ENCODE data around the gene CLDN7. TPM values are rescaled to one million over a fixed set of nuclear protein-coding genes. Genes with fewer than 3 reads are reported as not detected.

CLDN7 gene
- total RNA-seq, 1 donor from 2014 or later, result 10.5 TPM

GRCh38 chr17:7259555-7259889 is 2.8 kb downstream of the CLDN7 start:
- no peak overlapping the region for H3K9ac ChIP-seq (ENCODE audit: low read length)
- FAIRE-seq, result no peak
- H3K79me2 ChIP-seq (ENCODE audit: insufficient read depth, low read length), result no peaks in the 10 kb centered on the region
- H3K4me3 ChIP-seq (ENCODE audit: insufficient read depth, low read depth, low read length), result no peak overlapping the region
- H3K36me3 ChIP-seq (ENCODE audit: insufficient read depth, low read length), result peaks cover 5% of the 10 kb centered on the region
- no peak overlapping the region for H3K4me3 Mint-ChIP-seq (ENCODE audit: unreplicated experiment)
- no peak overlapping the region for H3K27ac ChIP-seq (ENCODE audit: low read depth, low read length)
- H4K20me1 ChIP-seq (ENCODE audit: insufficient read depth, low read length), result no peaks in the 10 kb centered on the region
- TF ChIP-seq EZH2 (IDR thresholded peaks at IDR 0.05; ENCODE audit: insufficient read depth, low read length), result no peak
- TF ChIP-seq CTCF (IDR thresholded peaks at IDR 0.05; ENCODE audit: insufficient read depth, low read depth, low read length), result no peak
- DNase-seq (ENCODE audit: low read depth), result no peak
- peaks cover 14% of the 10 kb centered on the region for H3K27me3 Mint-ChIP-seq (ENCODE audit: low read depth, unreplicated experiment)
- H3K9me3 Mint-ChIP-seq (ENCODE audit: unreplicated experiment), result no peaks in the 10 kb centered on the region
- peaks cover 15% of the 10 kb centered on the region for H3K36me3 Mint-ChIP-seq (ENCODE audit: low read depth, unreplicated experiment)
- H3K27me3 ChIP-seq (ENCODE audit: insufficient read depth, low read length), result peaks cover 14% of the 10 kb centered on the region
- H3K4me1 ChIP-seq (ENCODE audit: insufficient read depth, low read length), result peaks cover 12% of the 10 kb centered on the region
- H3K9me3 ChIP-seq (ENCODE audit: insufficient read depth, low read depth, low read length), result no peaks in the 10 kb centered on the region
- H2AFZ ChIP-seq (ENCODE audit: low read depth, low read length), result no peak overlapping the region
- H3K4me2 ChIP-seq (ENCODE audit: low read length), result no peak overlapping the region
- H3K4me1 Mint-ChIP-seq (ENCODE audit: low read depth, unreplicated experiment), result no peaks in the 10 kb centered on the region
- H3K27ac Mint-ChIP-seq (ENCODE audit: unreplicated experiment), result no peak overlapping the region

- Mint-ChIP-seq H3K27me3 (ENCODE audit: low read depth, unreplicated experiment) (peaks cover 14% of the 10 kb centered on the region), H3K36me3 (ENCODE audit: low read depth, unreplicated experiment) (peaks cover 15% of the 10 kb centered on the region), H3K9me3 (ENCODE audit: unreplicated experiment) (no peaks in the 10 kb centered on the region), H3K4me1 (ENCODE audit: low read depth, unreplicated experiment) (peaks cover 2% of the 10 kb centered on the region), H3K27ac (ENCODE audit: unreplicated experiment) (no peak overlapping the region), H3K4me3 (ENCODE audit: unreplicated experiment) (no peak overlapping the region)
- no peak for FAIRE-seq
- Histone ChIP-seq H3K4me2 (ENCODE audit: low read length) (no peak overlapping the region), H2AFZ (ENCODE audit: low read depth, low read length) (no peak overlapping the region), H4K20me1 (ENCODE audit: insufficient read depth, low read length) (no peaks in the 10 kb centered on the region), H3K9ac (ENCODE audit: low read length) (no peak overlapping the region), H3K9me3 (ENCODE audit: insufficient read depth, low read depth, low read length) (no peaks in the 10 kb centered on the region), H3K4me1 (ENCODE audit: insufficient read depth, low read length) (peaks cover 12% of the 10 kb centered on the region), H3K79me2 (ENCODE audit: insufficient read depth, low read length) (peaks cover 3% of the 10 kb centered on the region), H3K27me3 (ENCODE audit: insufficient read depth, low read length) (peaks cover 14% of the 10 kb centered on the region), H3K27ac (ENCODE audit: low read depth, low read length) (no peak overlapping the region), H3K4me3 (ENCODE audit: insufficient read depth, low read depth, low read length) (no peak overlapping the region), H3K36me3 (ENCODE audit: insufficient read depth, low read length) (peaks cover 11% of the 10 kb centered on the region)
- DNase-seq (ENCODE audit: low read depth), result no peak
- TF ChIP-seq EZH2 (IDR thresholded peaks at IDR 0.05; ENCODE audit: insufficient read depth, low read length) (no peak), CTCF (IDR thresholded peaks at IDR 0.05; ENCODE audit: insufficient read depth, low read depth, low read length) (no peak)
Measured at GRCh38 chr17:7258731-7259554, 3.3 kb downstream of the CLDN7 start.
